ENCODE results near the gene TSPO2.

TSPO2 gene

DNA sequence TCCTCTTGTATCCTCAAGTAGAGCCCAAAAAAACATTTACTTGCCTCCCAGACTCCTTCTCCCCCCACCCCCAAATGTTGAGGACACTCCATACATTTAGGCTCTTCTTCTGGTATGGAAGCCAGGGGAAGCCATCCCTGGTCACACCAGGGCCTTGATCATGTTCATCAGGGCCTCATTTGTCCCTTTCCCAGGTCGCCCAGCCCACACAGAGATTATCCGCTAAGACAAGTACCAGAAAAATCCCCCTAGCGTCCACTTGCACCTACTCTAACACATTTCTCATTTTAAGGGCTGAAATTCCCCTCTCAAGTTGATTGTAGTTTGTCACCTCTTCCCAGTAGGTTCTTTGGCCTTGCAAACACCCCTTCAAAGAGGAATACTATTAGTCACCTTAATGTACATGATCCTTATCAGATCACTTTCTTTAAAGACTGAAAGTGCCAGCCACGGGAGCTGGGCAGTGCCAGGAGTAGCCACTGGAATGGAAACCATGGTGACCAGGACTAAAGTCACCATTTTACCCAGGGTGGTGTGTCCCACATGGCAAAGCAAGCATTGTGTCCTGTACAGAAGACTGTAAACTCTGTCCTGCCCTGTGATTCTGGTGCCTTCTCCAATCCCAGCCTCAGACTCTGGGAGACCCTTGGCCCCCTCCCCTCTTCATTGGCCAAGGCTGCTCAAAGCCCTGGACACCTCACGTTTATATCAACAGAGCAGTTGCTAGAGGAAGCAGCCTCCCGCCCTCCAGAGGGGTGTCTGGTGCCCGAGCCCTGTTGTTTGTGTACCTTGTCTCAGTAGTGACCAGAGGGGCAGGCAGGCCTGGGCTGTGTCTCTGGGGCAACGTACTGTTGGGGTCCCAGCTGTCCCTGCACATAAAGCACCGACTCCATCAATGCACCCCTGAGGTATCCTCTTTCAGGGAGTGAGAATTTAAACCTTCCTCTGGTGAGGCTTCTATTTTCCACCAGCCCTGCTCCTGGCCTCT lies 5.8 kb downstream of the TSPO2 start:
- no peak for DNase-seq
- intact Hi-C loops (cut with DNase I) = no loop called here

- no peak for DNase-seq
- intact Hi-C loops (cut with DNase I) = no loop called here
Observed at GRCh38 chr6:41049521-41049920, 7.3 kb downstream of the TSPO2 start.

GRCh38 chr6:41049955-41050354 lies 7.7 kb downstream of the TSPO2 start:
- intact Hi-C loops (cut with DNase I) = no loop called here
- DNase-seq = no peak

DNA sequence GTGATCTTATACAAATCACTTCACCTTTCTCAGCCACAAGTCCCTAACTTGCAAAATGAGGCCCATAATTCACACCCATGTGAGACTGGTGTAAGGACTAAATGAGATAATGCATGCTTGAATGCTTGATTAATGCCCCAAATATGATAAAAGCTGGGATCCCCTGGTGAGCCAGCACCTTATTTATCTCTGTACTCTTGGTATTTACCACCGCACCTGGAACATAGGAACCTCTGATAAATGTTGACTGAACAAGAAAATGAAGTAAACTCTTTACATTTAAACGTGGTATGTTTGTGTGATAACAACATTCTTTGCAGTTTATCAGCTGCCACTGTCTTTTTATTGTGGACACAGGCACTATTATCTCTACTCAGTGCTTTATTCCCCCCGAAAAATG lies 8.3 kb downstream of the TSPO2 start:
- intact Hi-C loops (cut with DNase I) = no loop called here
- DNase-seq = no peak

GRCh38 chr6:41051873-41052272 lies 9.6 kb downstream of the TSPO2 start:
- intact Hi-C loops (cut with DNase I) = no loop called here
- DNase-seq = no peak

GRCh38 chr6:41053041-41053440 lies 10.8 kb downstream of the TSPO2 start, which contains the start of gene APOBEC2:
APOBEC2 (plus strand) TSS chr6:41053202; CDS start chr6:41053348, 146 bp downstream.
- intact Hi-C loops (cut with DNase I) = no loop called here
- no peak for DNase-seq

- DNase-seq = no peak
- intact Hi-C loops (cut with DNase I) = no loop called here
Observed at GRCh38 chr6:41054511-41054910, 12.2 kb downstream of the TSPO2 start.

GRCh38 chr6:41055149-41055548 lies 12.9 kb downstream of the TSPO2 start:
- no peak for DNase-seq
- intact Hi-C loops (cut with DNase I) = no loop called here

DNA sequence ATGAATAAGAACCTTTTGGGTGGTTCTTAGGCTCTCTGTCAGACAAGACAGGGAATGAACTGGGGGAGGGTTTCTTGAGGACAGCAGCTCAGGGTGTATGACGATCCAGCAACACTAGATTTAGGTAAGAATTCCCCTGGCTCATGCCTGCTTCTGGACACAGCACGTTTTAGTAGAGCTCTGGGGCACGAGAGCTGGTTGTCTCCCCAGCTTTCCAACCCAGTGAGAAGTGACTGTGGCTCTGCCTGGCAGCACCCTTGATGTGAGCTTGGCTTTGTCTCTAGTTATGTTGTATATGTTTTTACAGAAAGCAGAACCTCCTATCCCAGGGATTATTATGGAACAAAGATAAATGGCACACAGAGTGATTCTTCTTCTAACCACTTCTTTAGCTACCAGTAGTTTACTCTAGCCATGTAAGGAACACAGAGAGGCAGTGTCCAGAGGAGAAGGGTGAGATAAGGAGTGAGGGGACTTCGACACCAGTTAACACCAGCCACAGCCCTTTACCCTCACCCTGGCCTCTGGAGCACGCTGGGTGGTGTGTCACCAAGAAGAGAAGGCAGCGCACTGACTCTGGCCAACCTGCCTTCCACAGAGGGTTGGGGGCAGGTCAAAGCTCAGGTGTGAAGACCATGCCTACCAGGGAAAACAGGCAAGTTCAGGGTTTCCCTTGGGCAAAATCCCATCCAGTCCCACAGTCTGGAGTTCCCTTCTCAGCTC lies 14.7 kb downstream of the TSPO2 start:
- intact Hi-C loops (cut with DNase I) = no loop called here
- DNase-seq = no peak

DNA sequence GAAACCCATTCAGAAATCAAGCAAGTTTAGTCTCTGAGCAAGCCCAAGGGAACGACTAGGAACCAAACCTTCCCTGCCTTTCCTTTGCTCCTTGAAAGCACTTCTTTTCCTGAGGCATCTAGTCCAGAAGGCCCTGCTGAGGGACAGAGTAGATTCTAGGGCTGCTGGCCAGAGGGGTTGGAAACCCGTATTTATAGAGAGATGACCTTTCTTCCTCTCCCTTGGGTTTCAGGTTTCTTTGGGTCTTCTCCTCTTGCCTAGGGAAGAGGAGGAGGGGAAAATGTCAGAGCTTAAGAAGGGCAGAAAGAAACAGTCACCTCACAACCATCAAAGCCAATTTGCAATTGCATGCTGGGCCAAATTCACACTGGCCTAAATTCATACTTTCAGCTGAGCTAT lies 16.5 kb downstream of the TSPO2 start:
- intact Hi-C loops (cut with DNase I) = no loop called here
- DNase-seq = no peak

- intact Hi-C loops (cut with DNase I) = no loop called here
Observed at GRCh38 chr6:41059556-41059955, 17.3 kb downstream of the TSPO2 start.

DNA sequence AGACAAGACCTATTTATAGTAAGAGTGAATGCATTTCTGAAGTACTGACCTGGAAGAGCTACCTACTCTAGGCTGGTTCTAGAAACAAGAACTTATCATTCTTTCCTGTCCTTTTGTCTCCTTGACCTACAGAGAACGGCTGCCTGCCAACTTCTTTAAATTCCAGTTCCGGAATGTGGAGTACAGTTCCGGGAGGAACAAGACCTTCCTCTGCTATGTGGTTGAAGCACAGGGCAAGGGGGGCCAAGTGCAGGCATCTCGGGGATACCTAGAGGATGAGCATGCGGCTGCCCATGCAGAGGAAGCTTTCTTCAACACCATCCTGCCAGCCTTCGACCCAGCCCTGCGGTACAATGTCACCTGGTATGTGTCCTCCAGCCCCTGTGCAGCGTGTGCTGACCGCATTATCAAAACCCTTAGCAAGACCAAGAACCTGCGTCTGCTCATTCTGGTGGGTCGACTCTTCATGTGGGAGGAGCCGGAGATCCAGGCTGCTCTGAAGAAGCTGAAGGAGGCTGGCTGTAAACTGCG lies 19.0 kb downstream of the TSPO2 start:
- no peak for DNase-seq
- intact Hi-C loops (cut with DNase I) = loop anchor here (10.0 kb wide), 2 partner anchors 1696 to 1946 kb away; partner anchors contain the start of gene SAYSD1

More at GRCh38 chr6:41059556-41059955, 17.3 kb downstream of the TSPO2 start:
- no peak for DNase-seq

GRCh38 chr6:41062056-41062455 lies 19.8 kb downstream of the TSPO2 start:
- intact Hi-C loops (cut with DNase I) = loop anchor here (10.0 kb wide), 2 partner anchors 1697 to 1947 kb away; partner anchors contain the start of gene SAYSD1
- DNase-seq = no peak

GRCh38 chr6:41063884-41064285 lies 21.6 kb downstream of the TSPO2 start:
- DNase-seq = no peak
- intact Hi-C loops (cut with DNase I) = loop anchor here (10.0 kb wide), 2 partner anchors 1699 to 1949 kb away; partner anchors contain the start of gene SAYSD1

DNA sequence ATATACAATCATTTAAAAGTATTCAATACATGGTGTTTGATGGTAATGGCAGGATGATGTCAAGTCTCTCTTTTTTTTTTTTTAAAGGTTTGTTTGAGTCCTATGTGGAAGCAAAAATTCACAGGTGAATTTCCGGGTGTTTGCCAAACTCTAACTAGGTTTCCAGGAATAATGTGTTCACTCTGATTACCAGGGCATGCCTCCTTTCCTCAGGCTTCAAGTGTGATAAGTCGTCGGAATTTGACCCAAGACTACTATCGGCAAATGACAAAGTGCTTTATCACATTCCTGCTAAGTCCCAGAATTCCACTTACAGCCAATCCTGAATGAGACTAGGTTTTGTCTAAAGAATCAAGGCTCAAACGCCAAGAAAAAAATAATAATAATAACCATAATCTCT lies 22.6 kb downstream of the TSPO2 start:
- intact Hi-C loops (cut with DNase I) = loop anchor here (10.0 kb wide), 2 partner anchors 1700 to 1950 kb away; partner anchors contain the start of gene SAYSD1
- DNase-seq = no peak

GRCh38 chr6:41065550-41066026 lies 23.3 kb downstream of the TSPO2 start:
- intact Hi-C loops (cut with DNase I) = loop anchor here (2.0 to 10.0 kb wide), 3 partner anchors 59 to 1951 kb away; partner anchors contain the start of gene SAYSD1
- DNase-seq = no peak

DNA sequence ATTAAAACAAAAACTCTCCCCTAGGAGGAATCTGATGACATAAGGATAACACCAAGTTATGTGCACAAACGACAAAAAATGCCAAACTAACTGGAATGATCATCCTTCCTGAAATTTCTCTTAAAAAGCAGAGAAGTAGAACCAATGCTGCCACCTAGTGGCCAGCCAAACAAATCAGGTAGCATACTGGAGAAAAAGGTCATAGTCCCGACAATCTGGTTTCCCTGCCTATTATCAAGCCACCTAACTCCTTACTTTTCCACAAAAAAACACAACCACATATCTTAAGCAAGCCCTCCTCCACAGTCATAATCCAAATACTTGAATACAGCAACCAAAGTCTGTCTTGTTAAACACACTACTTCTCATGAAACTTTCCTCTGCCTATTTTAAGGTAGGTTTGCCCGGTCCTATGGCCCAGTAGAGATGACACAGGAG lies 24.6 kb downstream of the TSPO2 start:
- intact Hi-C loops (cut with DNase I) = loop anchor here (2.0 to 10.0 kb wide), 3 partner anchors 60 to 1952 kb away; partner anchors contain the start of gene SAYSD1
- DNase-seq = peak in 9 of 10 donors; percentile 39 to 90 (median 73)

DNA sequence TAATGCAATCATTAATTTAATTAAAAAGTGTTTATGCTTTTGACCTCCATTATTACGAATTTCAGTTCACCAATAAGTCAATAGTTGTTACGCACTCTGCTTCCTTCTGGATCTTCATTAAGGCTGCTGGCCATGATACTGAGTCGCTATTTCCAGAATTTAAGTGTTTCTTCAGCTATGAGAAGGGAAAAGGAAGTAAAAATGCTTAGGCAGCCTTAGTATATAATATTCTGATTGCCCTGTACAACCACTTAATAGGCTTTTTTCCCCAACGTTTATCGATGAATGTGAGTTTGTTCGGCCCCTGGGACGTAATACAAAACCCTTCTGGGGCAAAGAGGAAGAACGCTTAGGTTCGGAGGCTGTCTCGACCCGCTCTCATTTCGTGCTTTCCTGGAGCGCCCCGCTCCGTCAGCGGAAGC lies 29.2 kb downstream of the TSPO2 start:
- DNase-seq = peak in 5 of 10 donors; percentile 68 to 97 (median 85)
- intact Hi-C loops (cut with DNase I) = loop anchor here (5.0 kb wide), 1 partner anchor 476 kb away; the partner anchor contains the start of gene FOXP4

DNA sequence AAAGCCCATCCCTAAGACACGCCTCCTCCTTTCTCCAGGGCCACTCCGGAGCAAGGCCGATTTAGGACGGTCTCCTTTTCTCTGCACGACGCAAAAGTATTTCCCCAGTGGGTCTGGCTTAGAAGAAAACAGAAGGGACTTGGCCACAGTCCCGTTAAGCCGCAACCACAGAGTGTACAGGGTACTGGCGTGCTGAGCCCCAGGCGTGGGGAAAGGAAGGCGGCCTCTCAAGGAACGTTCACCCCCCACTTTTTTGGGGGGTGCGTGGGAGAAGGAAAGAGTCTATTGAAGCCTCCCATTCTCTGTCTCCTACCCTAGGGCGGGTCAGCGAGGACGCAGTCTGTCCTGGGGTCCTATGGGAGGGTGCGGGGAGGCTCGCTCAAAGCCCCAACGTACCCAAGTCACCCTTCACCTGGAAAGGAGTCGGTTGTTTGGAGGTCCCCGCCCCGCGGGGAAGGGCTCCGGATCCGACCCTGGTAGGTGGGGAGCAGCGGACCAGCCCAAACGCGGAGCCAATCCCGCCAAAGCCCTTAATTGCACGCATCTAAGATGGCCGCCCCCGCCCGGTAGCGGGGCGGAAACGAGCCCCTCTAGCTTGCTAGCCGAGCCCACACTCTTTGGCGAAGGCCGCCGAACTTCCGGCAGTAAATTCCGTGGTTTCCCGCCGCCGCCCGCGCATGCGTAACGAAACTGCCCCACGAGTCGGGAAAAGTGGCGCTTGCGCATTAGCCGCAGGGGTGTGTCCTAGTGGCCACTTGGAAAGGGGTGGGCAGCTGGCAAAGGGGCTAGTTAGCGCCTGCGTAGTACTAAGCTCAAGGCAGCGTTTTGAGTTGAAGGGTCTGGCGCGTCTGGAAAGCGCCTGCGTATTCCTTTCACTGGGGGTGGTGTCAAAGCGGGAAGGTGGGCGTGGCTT lies 29.9 kb downstream of the TSPO2 start, which contains the start of gene OARD1:
OARD1 (minus strand) TSS at position 434 of the 913 bp plus-strand sequence. CDS start 722 bp downstream, outside the sequence.
- peak; percentile 96 to 100 (median 98) for DNase-seq
- intact Hi-C loops (cut with DNase I) = loop anchor here (5.0 kb wide), 1 partner anchor 475 kb away; the partner anchor contains the start of gene FOXP4

Data from posterior cingulate gyrus (tissue), 11 donors.